Uterus (tissue), 2 donors: ENCODE results near the gene ICAM4.

Source experiments
- POLR2A ChIP-seq, 2 donors: fragments of 450-650 bp; IDR thresholded peaks; one replicate each; pipeline ENCODE4 v1.6.1; 2016; ENCODE audit warnings: antibody characterized with exemption in 2 of 2, mild to moderate bottlenecking in 1 of 2, moderate library complexity in 1 of 2
- TF ChIP-seq, protein P1 (sequence below), 4 experiments: fragments of 200-600 bp in 2 of 4; fragments of 450-650 bp in 2 of 4; sonication (generic) in 2 of 4; IDR thresholded peaks; one replicate each; pipeline ENCODE4 v1.5.1; 2016 to 2019; ENCODE audit warnings: antibody characterized with exemption in 4 of 4, mild to moderate bottlenecking in 2 of 4, moderate library complexity in 1 of 4

DNA sequence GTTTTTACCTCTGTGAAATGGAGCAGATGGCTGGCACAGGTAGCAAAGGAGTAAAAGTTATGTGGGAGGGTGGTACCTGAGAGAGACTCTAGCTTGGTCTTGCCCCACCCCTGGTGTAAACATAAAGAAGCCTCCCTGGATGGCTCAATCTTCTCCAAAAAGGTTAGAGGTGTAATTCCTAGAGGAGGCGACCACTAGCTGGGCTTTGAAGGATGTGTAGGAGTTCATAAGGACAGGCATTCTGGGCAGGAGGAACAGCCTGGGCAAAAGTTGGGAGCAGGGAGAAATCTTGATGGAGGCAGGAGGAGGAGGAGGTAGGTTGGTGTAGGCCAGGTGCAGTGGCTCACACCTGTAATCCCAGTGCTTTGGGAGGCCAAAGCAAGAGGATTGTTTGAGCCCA is 7.8 kb upstream of the ICAM4 start:
- TF ChIP-seq, protein P1, sequence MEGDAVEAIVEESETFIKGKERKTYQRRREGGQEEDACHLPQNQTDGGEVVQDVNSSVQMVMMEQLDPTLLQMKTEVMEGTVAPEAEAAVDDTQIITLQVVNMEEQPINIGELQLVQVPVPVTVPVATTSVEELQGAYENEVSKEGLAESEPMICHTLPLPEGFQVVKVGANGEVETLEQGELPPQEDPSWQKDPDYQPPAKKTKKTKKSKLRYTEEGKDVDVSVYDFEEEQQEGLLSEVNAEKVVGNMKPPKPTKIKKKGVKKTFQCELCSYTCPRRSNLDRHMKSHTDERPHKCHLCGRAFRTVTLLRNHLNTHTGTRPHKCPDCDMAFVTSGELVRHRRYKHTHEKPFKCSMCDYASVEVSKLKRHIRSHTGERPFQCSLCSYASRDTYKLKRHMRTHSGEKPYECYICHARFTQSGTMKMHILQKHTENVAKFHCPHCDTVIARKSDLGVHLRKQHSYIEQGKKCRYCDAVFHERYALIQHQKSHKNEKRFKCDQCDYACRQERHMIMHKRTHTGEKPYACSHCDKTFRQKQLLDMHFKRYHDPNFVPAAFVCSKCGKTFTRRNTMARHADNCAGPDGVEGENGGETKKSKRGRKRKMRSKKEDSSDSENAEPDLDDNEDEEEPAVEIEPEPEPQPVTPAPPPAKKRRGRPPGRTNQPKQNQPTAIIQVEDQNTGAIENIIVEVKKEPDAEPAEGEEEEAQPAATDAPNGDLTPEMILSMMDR (IDR thresholded peaks at IDR 0.05), result no peak
- TF ChIP-seq POLR2A (IDR thresholded peaks at IDR 0.05), result no peak
